ENCODE data around the gene COG3.

Gene COG3

DNA sequence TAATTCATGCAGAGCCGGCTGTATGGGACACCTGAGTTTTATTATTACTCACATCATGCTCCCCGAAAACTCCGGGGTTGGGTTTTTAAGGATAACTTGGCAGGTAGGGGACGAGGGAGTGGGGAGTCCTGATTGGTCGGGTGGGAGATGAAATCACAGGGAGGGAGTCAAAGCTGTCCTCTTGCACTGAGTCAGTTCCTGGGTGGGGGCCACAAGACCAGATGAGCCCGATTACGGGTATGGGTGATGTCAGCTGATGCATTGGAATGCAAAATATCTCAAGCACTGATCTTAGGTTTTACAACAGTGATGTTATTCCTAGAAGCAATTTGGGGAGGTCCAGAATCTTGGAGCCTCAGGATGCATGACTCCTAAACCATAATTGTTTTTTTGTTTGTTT lies 18.6 kb upstream of the COG3 start:
- DNase-seq (ENCODE audit: low read depth), result no peak

GRCh38 chr13:45447050-45447661 lies 17.6 kb upstream of the COG3 start:
- no peak for DNase-seq (ENCODE audit: low read depth)

DNA sequence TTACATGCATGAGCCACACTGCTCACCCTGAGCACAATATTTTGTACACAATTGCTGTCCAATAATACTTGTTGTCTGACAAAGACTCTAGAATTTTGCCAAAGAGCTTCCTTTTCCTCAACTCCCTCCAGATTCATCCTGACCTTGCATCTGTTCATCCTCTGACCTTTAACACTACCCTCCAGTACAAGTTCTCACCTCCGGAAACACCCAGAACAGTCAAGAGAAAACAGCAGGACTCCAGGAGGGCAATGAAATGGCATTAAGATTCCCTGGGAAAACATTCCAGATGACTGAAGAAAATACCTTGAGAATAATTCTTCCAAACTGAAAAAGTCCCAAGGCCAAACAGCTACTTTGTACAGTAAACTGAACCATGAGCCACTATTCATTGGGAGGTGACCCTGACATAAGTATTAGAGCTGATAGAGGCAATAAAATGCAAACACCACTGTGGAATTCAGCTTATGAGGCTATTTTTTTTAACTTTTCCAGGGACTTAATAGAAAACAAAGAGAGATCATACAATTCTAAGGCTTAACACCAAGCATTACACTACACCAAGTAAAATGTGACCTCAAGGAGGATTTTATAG lies 15.7 kb upstream of the COG3 start:
- no peak for DNase-seq (ENCODE audit: low read depth)

GRCh38 chr13:45451282-45451681 lies 13.5 kb upstream of the COG3 start:
- DNase-seq (ENCODE audit: low read depth), result no peak

DNA sequence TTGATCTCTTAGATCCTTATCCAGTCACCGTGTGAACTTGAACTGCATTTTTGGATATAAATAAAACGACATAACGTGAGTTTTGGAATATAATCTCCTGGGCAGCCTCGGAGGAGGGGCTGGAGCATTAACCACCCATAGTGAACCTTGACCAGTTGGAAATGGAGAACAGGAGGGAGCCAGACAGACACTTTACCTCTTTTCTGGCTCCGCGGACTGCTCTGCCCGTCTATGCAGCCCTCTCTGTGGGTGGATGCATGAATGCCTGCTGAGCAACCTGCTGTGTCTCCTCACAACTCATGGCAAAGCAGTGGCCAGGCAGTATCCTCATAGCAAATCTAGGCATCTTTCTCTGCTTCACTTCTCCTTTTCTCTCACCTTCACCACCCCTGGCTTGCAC lies 10.5 kb upstream of the COG3 start:
- no peak for DNase-seq (ENCODE audit: low read depth)

DNA sequence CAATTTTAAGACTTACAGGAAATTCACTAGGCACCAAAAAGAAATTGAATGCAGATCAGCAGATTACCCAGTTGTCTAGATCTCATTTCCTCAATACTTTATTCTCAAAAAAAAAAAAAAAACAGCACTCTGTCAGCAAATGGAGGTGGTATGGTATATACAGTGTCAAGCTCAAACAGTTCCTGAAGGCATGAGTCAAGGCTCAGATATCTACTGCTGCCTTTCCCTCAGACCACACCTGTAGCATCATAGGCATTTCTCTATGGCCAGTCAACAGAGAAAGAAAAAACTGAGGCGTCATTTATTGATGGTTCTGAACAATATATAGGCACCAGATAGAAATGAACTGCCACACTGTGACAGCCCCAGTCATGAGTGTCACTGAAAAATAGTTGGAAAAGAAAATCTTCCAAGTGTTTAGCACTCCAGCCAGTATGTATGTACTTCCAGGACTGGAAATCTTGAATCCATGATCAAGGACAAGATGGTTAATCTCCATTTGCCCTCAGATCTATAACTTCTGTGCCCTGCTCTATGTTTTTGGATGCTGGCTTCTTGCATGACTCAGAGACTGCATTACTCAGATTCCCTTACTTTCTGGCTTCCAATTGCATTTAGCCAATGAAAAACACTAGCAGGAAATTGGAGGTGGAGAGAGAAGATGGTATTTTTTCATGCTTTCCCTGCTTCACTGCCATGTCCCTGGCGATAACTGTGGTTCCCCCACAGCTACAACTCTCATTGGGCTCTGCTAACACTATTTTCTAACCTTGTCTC lies 8.4 kb upstream of the COG3 start:
- no peak for DNase-seq (ENCODE audit: low read depth)

GRCh38 chr13:45464141-45464686 lies 525 bp upstream of the COG3 start:
- DNase-seq (ENCODE audit: low read depth), result no peak

DNA sequence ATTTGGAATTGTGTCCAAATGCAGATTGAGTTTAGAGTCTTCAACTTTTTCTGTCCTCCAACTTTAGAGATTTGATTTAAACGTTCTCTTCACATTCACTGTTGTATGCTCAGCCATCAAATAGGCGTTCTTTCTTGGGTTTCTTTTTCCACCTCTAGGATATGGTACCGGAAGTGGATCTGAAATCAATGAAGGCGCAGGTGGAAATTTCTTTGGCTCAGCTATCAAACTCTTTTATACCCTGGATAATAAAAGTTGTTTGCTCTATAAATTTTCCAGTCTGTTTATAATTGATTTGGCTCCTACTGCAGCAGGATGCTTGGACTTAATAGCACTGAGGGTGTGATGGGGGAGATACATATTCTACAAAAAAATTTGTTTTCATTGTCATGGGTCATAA lies 1.6 kb downstream of the COG3 start:
- DNase-seq (ENCODE audit: low read depth), result no peak

GRCh38 chr13:45468635-45469034 lies 3.9 kb downstream of the COG3 start:
- no peak for DNase-seq (ENCODE audit: low read depth)

GRCh38 chr13:45472171-45472705 lies 7.5 kb downstream of the COG3 start:
- no peak for DNase-seq (ENCODE audit: low read depth)

- no peak for DNase-seq (ENCODE audit: low read depth)
Measured at GRCh38 chr13:45473627-45474026, 8.9 kb downstream of the COG3 start.

DNA sequence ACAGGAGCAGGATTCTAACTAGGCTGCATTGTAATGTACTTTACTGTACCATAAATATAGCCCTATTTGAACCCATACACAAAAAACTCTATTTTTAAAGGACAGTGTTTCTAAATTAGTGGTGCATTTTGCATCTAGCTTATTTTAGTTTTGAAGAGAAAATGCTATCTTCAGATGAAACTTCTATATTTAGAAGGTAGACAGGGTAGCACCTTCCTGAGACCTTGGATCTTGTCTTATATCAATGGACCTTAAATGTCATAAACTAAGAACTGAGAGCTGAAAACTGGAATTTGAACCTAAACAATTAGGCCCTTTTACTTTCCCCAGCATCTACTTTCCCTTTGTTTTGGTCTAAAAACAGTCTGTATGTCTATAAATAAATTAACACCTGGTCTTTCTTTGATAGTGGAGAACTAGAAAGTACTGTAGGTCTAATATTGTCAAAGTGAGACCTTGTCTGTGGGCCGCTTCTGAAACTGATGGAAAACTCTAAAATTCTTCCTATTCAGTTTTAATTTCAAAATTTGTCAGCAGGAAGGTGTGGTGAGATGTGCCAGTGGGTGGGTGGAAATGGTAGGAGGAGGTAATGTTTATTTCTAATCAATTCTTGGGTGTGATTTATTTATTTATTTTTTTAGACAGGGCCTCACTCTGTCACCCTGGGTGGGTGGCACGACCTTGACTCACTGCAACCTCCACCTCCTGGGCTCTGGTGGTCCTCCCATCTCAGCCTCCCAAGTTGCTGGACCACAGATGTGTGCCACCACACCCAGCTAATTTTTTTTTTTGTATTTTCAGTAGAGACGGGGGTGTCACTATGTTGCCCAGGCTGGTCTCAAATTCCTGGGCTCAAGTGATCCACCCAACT lies 10.1 kb downstream of the COG3 start:
- DNase-seq (ENCODE audit: low read depth), result no peak

DNA sequence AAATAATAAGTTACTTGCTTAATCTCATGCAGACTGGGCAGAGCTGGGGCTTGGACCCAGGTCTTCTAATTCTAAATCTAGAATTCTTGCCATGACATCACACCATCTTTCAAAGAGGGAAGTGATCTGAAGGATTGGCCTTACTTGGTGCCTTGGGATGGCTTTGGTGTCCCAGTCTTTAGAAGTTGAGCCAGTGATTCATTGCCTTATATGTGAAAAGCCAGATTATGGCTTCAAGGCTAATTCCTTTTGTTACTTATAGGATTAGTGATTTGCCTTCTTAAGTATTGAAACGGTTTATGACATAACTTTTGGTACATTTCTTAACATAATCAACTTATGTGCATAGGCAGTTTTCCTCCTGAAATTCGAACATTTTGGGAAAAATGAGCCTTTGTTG lies 14.9 kb downstream of the COG3 start:
- no peak for DNase-seq (ENCODE audit: low read depth)

- DNase-seq (ENCODE audit: low read depth), result no peak
Measured at GRCh38 chr13:45481688-45482087, 16.9 kb downstream of the COG3 start.

- DNase-seq (ENCODE audit: low read depth), result no peak
Measured at GRCh38 chr13:45482571-45483173, 17.9 kb downstream of the COG3 start.

DNA sequence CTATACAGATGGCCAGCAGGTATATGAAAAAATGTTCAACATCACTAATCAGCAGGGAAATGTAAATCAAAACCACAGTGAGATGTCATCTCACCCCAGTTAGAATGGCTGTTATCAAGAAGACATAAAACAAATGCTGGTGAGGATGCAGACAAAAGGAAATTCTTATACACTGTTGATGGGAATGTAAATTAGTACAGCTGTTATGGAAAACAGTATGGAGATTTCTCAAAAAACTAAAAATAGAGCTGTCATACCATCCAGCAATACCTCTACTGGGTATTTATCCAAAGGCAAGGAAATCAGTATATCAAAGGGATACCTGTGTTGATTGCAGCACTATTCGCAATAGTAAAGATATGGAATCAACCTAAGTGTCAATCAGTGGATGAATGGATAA lies 22.9 kb downstream of the COG3 start:
- DNase-seq (ENCODE audit: low read depth), result no peak

- DNase-seq (ENCODE audit: low read depth), result no peak
Measured at GRCh38 chr13:45490068-45490467, 25.3 kb downstream of the COG3 start.

DNA sequence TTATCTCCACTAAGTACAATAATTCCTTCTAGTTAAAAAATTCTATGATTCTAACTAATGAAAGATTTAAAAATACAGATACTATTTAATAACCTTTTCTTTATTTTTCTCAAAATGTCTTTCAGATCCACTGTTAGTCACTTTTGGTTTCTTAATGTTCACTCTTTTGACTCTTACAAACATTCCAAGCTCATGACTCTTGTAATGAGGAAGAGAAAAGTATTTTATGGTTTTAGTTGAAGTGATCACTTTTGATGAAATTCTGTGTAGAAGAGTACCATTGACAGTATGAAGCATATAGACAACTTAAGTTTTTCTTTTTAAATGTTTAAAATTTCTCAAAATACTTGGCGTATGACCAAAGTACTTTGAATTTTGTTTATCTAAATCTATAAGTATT lies 27.8 kb downstream of the COG3 start:
- DNase-seq (ENCODE audit: low read depth), result no peak

DNA sequence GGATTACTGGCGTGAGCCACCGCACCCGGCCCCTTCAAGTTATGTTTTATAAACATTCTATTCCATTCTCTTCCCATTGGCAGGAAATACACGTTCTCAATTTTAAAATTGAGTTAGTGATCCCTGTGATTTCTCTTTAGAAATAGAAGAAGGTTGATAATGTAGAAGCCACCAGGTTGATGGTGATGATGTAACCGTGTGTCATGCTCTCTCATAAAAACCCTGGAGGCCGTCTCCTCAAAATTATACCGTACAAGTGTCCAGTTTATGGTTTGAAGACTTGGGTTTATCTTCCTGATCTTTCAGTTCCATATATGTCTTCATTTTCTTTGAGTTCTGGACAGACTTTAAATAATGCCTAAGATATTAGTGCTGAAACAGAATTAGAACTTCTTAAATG lies 32.2 kb downstream of the COG3 start:
- no peak for DNase-seq (ENCODE audit: low read depth)

DNA sequence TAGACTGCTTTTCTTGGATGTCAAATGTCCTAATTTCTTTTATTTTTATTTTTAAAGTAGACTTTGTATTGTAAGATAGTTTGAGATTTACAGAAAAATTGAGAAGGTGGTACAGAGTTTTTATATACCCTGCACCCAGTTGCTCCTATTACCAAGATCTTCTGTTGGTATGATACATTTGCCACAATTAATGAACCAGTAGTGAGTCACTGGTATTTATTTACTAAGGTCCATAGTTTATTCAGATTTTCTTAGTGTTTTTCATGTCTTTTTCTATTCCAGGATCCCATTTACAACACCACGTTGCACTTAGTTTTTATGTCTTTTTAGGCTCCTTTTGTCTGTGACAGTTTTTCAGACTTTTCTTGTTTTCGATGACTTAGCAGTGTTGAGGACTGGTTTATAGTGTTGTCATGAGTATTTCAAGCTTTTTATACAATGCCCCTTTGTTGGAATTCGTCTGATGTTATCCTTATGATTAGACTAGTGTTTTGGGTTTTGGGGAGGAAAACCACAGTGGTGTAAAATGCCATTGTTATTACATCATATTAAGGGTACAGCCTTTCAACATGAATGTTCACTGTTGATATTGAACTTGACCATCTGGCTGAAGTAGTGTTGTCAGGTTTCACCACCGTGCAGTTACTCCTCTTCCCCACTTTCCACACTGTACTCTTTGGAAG lies 35.9 kb downstream of the COG3 start:
- no peak for DNase-seq (ENCODE audit: low read depth)

DNA sequence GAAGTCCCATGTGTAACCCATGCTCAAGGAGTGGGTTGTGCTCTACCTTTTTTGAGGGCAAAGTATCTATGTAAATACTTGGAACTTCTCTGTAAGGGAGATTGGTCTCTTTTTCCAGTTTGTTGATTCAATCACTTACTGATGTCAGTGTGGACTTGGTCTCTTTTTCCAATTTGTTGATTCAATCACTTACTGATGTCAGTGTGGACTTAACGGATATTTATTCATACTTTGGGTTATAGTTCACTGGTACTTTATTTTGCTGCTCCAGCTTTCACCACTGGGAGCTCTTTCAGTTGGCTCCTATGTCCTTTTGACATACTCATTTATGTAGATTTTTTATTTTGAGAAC lies 36.4 kb downstream of the COG3 start:
- no peak for DNase-seq (ENCODE audit: low read depth)
